NCI-H82 treated with DMSO at 0.1 percent for 48 hours (cell line): ENCODE data around the gene DCLRE1A.

Experiments used
- DNase-seq: peaks from one replicate; lab custom pipeline; 2025; ENCODE audit not compliant: unreplicated experiment; lab: John Stamatoyannopoulos, UW

The DCLRE1A gene

DNA sequence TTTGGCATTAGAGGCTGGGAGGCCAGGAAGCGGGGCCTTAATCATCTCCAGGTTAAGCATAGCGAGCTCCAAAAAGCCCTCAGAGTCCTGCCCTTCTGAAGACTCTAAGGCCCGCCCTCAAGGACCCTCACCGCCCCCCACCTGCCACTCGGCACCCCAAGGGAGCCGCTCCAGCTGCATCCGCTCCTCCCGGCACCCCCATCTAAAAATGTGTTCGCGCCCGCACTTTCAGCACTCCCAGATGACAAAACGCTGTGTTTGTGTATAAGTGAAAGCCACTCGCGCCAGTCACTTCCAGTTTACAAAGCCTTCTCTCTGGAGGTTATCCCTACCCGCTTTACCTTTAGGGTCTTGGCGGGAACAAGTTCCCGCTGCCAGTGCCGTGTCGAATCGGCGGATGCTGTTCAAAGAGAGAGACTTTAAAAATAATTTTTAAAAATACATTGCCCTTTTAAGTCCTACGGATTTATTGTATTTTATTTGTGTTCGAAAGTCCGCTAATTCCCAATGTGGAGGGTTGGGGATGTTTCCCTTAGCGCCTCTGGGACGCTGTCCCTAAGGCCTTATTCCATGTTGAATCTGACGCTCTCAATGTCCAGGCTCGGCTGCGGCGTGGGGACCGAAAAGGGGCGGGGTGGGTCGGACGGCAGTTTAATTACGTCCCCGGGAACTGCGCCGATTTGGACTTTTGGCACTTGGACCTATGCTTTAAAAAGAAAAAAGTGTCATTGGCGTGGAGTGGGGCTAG is at the start of gene DCLRE1A, which contains the start of gene NHLRC2:
Gene DCLRE1A, minus strand, starts transcription at position 70 of the 748 bp plus-strand sequence. CDS start 900 bp downstream, outside the sequence.
Gene NHLRC2, plus strand, starts transcription at position 649 of the 748 bp plus-strand sequence. CDS start 212 bp downstream, outside the sequence.
- DNase-seq, result peak; percentile 65

DNA sequence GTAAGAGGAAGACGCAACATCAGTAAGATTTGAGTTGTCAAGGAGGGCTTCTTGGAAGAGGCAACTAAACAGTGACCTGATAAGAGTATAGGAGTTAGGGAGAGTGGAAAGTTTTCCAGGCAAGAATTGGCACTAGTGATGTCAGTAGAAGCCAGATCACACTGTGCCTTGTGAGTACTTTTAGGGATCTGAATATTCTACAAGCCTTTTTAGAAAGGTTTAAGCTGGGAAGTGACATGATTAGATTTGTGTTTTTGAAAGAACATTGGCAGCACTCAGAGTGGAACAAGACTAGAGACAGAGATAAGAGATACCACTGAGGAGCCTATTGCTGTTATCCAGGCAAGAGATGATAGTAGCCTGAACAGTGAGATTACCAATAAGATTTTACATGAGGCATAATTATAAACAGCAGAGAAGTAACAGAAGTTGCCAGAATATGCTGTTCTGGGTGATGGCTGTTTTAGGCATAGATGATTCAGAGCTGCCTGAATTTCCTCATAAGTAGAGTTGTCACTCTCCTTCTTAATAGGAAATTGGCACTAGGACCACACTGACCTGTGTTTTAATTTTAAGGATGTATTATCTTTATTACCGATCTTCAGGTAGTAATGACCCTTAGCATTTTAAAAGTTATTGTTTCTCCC is 46.2 kb upstream of the DCLRE1A start:
- DNase-seq, result no peak

DNA sequence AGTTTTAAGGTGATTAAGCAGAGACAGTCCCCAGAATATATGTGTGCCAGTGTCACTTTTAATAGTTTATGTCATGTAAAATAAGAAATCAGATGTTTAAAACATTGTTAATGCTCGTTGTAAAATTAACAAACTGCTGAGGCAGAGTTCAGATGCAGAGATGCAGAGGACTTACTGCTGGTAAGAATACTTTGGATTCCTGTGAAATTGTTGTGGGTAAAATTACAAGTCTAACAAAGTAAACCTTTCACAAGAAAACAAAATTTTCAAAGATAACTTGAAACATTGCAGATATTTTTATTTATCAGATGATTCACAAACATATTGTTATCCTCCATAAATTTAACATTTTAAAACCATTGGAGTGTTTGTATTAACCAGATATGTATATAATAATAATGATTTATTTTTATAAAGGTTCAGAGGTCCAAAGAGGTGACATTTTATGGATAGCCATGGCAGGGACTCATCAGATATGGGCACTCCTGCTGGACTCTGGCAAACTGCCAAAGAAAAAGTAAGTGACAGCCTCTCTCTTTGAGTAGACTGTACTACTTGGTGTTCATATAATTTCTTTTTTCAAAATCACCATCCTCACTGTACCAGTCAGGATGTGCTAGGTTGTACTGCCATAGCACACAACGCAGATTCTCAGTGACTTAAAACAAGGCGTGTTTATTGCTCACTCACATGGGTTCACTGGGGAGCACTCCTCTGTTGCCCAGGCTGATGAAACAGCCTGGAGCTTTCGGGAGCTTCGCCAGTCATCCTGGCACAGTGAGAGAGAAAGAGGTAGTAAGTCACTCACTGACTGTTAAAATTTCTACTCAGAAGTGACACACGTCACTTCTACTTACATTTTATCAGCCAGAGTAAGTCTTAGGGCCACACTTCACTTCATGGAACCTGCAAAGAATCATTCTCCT is 44.1 kb upstream of the DCLRE1A start:
- DNase-seq, result no peak

DNA sequence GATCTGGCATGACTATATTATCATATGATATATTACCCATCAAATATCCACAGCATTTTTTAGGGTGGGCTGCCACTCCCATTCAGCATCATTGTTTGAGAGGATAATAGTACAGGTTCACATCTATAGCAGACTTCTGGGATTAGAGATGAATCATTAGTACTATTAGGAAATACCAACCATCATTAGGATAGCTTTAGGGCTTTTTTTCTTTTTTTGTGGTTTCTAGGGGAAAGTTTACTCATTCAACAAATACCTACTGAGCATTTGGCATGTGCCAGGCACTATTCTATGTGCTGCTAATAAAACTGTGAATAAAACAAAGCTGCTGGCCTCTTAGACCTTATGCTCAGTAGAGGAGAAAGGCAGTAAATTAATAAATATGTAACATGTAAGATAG is 41.1 kb upstream of the DCLRE1A start:
- no peak for DNase-seq

DNA sequence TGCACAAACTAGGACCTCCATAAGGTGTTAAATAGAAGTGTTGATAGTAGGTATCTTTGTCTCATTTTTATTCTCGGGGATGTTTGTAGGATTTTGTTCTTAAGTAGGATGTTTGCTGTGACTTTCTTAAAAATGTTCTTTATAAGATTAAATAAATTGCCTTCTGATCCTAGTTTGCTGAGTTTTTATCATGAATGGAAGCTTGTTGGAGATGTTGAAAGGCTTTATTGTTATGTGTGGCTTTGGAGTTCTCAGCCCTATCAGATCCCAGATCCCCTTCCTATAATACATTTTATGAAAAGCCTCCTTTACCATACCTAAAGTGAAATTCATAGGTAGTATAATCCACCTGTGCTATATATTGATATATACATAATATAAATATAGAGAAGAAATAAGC is 40.7 kb upstream of the DCLRE1A start:
- no peak for DNase-seq

DNA sequence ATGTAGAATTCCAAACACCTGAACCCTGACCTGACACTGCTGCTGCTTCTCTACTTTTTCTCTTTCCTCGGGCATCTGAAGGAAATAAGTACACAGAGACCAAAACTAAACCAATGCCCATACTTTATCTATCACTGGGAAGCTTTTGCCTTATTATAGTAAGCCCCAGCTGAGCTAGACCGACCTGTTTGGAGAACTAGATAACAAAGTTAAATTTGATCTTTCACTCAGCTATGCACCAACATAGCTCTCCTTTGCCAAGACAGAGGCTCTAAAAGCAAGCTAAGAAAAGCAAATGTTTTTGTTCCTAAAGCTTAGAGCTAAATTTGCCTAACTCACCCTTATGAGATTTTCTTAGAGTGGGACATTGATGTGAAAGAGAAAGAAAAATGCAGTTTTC is 39.7 kb upstream of the DCLRE1A start:
- no peak for DNase-seq

DNA sequence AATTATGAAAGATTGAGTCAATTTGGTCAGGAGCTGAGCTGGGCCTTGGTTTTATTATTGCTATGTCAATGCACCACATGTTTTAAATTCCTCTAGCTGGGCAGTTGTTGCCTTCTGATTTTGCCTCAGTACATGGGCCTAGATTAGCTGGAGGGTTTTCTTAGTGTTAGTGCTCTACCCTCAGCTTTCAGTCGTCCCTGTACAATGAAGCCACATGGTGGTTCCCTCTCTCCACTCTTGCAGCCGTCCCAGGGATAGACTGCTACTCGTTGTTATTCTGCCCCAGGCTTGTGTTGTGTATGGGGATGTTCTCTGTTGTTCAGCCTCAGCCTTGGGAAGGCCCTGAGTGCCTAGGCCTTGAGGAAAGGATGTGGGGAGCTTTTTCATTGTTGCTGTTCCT is 37.6 kb upstream of the DCLRE1A start:
- DNase-seq, result no peak

DNA sequence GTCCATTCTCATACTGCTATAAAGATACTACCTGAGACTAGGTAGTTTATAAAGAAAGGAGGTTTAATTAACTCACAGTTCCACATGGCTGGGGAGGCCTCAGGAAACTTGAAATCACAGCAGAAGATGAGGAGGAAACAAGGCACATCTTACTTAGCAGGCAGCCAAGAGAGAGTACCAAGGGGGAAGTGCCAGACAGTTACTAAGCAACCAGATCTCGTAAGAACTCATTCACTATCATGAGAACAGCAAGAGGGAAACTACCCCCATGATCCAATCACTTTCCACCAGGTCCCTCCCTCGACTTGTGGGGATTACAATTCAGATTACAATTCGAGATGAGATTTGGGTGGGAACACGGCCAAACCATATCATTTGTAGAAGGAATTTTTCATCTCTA is 36.9 kb upstream of the DCLRE1A start:
- no peak for DNase-seq

DNA sequence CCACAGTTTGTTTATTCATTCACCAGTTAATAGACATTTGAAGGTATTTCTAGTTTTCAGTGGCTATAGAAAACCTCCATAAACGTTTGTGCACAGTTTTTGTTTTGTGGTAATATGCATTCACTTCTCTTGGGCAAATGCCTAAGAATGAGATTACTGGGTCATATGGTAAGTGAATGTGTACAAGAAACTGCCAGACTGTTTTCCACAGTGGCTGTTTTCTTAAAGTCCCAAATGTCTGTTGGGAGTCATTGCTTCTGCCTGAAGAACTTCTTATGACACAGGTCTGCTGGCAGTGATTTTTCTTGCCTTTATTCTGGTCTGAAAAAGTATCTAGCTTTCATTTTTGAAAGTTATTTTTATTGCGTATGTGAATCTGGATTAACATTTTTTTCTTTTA is 36.0 kb upstream of the DCLRE1A start:
- DNase-seq, result no peak

DNA sequence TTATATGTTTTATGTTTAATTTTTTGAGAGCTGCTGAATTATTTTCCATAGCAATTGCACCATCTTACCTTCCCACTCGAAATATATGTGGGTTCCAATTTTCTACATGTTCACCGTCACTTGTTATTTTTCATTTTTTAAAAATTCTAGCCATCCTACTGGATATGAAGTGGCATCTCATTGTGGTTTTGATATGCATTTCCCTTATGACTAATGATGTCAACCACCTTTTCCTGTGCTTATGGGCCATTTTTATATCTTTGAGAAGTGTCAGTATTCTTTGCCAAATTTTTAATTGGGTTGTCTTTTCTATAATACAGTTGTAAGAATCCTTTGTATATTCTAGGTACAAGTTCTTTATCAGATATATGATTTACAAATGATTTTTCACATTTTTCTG is 28.4 kb upstream of the DCLRE1A start:
- no peak for DNase-seq

DNA sequence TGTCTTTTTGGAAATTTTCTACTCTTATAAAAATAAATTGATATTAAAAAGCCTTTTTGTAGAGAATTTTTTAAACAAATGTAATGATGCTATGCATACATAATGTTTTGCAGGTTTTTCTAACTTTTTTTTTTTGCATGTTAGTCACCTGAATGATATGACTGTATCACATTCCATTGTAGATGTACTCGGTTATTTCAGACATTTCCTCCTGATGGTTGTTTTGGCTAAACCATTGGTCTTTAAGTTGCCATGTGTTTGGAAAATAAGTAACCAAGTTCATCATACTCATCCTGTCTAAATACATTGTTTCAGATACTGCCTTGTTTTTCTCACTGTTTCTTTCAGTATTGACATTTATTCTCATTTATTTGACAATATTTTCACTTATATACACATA is 26.4 kb upstream of the DCLRE1A start:
- no peak for DNase-seq

DNA sequence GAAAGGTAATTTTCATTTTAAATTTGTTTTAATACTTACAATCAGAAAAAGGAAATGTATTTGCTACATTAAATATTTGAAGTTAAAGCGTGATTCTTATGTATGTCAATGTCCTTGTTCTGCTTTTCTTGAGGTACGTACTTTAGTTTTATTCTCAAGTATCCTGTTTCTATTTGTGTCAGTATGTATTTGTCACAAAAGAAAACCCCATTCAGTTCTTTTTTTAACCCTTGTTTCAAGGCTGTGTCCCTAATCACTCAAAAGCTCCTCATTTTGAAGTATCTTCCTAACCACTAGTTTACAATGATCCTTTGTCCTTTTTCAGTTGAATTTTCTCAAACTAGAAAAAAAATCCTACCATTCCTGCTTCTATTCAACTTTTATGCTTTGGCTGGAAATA is 25.8 kb upstream of the DCLRE1A start:
- DNase-seq, result no peak

DNA sequence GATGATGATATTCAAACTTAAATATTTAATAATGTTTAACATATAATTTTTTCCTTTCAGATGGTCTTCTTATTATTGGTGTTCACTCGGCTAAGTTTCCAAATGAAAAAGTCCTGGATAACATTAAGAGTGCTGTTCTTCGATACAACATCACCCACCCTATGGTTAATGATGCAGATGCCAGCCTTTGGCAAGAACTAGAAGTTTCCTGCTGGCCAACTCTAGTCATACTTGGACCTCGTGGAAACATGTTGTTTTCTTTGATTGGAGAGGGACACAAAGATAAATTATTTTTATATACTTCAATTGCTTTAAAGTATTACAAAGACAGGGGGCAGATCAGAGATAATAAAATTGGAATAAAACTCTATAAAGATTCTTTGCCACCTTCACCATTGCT is 22.6 kb upstream of the DCLRE1A start:
- no peak for DNase-seq

DNA sequence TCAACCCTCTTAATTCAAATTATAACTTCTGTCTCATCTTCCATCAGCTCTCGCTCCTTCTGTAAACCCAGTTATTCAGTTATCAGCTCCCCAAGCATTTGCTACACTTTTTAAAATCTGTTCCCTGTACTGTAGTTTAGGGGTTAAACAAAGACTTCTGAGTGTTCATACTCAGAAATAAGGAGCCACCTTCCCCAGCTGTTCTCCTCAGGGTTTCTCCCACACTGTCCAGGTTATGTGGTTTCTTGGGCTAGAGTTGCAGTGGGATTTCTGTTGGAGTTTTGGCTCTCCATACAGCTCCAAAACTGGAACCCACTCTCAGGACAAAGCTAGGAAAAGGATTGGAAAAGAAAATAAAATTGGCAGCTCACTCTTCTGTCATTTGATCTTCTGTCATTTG is 21.3 kb upstream of the DCLRE1A start:
- no peak for DNase-seq

DNA sequence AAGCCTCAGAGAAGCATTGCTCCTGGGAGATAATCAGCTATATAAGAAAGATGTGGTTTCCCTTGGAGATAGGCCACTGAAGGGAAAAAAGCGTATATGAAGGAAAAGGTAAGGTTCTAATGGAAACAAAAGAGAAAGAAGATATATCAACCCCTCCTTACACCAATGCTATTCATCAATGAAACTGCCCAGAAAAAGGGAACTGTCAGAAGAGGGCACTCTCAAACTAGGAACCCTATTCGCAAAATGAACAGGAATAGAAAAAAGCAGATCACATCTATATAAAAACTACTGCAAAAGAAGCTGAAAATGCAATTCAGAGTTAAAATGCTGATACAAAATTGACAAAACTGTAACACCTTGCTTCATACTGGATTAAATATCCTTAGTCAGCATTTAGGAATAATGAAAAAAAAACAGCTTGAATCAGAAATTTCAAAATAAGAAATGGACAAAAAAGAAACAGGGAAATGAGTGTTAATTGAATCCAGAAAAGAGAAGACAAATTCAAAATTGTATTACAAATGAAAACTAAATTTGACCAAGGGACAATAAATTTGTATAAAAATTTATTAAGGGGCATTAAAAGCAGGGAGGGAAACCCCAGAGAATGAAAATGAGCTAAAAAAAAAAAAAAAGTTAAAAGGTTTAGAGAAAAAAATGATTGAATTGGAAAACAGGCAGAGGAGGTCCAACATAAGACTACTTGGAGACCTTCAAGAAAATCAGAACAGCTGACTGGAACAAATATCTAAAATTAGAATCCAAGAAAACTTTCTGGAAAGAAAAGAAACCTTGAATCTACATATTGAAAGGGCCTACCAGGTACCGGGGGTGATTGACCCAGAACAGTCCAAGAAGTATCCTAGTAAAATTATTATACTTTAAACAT is 18.5 kb upstream of the DCLRE1A start:
- no peak for DNase-seq

DNA sequence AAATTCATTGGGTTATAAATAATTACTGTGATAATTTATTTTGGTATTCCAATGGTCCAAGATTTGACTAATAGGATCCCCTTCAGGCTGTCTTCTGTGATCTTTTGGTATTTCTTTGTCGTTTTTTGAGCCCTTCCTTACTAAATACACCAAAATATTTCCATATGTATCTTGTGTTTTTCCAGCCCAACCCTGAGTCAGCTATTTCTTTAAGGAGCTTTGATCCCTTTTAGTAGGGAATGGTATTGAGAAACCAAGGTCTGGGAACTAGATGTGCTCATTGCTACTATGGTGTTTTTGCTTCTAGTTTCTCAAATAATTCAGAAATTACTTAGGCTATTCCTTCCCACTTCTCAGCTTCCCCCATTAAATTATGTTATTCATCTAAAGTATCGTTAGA is 15.9 kb upstream of the DCLRE1A start:
- DNase-seq, result no peak

DNA sequence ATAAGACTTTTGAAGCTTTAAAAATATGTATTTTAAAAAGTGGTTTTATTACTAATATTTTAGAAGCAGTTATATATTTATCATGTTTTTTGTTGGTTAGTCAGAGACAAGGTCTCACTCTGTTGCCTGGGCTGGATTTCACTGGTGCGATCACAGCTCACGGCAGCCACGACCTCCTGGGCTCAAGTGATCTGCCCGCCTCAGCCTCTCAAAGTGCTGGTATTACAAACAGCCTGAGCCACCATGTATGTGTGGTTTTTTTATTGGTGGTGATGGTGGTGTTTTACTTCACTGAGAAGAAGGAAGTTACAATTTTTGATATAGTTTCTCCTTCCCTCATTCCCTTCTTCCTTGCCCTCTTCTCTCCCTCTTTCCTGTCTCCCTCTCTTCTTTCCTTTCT is 14.0 kb upstream of the DCLRE1A start:
- DNase-seq, result no peak

DNA sequence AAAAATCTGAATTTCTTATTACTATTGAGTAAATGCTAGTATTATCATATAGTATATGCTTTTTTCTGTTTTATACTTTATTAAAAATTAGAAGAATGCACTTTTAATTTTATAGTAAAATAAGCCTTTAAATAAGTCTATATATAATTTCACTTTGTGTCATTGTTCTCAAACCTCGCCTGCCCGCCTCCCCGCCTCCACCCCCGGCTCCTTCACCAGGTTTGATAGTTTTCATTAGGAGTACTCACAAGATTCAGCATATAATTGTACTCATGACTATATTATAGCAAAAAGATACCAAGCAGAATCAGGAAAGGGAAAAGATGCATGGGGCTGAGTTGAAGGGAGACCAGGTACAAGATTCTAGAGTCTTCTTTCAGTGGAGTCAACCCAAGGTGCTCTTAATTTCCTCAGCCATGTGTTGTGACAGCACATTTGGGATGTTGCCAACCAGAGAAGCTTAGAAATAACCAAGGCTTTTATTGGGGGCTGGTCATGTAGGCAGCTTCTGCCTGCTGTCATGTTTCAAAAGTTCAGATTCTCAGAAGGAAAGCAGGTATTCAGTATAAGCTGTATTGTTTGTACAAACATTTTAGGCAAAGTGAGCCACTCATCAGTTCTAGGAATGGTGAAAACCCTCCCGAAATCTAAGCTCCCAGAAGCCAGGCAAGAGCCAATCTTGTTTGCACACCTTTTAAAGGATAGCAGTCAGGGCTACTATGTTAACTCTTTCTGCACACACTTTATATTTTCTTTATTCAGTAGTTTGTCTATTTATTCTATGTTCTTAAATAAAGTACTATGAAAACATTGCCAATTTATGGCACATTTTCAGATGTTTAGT is 12.9 kb upstream of the DCLRE1A start:
- DNase-seq, result no peak

DNA sequence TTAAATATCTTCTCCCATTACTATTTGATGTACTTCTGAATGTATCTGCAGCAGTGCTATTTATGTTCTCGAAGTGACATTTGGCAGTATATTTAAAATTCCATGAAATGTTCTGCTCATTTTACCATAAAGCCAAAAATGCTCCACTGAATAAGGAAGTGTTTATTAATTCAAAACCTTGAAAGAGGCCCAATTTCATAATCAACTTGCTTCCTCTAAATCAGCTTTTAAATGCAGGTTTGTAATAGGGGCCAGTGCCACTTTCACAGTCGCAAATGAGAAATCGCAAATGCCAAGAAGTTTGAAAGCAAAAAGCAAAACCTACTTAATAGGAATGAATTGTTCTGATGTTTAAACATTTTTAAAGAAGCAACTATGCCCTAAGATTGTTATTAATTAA is 12.0 kb upstream of the DCLRE1A start:
- DNase-seq, result no peak

DNA sequence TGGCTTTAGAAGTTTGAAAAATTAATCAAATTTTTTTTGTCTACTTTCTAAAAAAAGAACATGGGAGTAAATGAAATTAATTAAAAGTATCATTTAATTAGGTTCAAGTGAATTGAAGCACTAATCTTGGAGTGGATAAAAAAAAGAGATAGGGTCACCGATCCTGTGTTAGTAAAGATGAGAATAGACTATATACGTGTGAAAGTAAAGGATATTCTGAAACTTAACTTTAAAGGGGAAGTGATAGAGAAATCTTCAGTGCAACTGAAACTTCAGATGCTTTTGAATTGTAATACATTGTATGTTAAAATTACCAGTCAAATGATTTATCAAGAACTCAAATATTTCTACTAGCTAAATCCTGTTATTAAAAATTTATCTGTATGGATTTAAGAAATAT is 5.4 kb upstream of the DCLRE1A start:
- DNase-seq, result no peak
